ENCODE measurements around the gene MS4A18.

Gene MS4A18

DNA sequence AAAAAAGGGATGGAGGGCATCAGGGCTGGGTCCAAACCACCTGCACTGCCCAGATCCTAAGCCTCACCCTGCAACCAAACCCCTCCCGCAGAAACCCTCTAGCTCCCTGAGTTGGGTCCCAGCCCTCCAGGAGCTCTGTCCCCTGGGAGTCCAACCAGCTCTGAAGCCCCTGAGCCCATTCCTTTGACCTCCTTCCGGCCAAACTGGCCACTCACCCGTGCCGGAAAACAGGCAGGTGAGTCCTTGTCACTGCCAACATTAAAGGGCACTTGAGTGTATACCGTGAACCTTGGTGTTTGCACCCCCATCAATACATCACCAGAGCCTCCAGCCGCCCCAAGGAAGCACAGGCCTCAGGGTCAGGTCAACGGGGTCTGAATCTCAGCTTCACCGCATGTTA, 43.7 kb downstream of the MS4A18 start:
- DNase-seq: no peak

DNA sequence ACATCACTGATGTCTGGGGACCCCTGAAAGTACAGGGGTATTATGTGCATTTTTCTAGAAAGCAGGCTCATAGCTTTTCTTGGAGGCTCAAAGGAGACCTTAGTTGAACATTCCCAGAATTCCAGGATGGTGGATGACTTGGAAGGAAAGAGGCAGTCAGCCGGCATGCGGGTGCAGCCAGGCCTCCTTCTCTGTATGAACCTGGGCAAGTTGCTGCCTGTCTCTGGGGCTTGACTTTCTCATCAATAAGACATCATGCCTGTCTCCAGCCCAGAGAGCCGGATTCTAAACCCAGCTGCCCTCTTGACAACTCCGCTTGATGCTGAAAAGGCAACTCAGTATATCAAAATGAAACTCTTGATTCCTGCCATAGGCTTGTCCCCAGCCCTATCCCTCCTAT, 44.8 kb downstream of the MS4A18 start:
- no peak for DNase-seq

DNA sequence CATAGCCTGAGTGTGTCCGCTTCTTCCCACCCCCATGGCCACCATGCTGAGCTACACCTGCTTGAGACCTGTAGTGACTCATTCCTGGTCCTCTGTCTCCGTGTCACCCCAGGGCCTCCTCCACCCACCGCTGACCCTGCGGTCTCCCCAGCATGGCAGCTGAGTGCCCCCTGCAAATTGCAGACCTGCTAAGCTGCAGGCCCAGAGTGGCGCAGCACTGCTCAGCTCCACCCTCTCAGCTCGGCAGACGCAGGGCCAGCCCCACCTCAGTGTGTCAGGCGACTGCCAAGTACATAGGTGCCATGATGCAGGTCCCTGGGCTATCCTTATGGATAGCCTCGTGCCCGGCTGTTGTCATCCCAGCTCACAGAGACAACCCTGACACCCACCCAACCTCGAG, 45.3 kb downstream of the MS4A18 start:
- no peak for DNase-seq

DNA sequence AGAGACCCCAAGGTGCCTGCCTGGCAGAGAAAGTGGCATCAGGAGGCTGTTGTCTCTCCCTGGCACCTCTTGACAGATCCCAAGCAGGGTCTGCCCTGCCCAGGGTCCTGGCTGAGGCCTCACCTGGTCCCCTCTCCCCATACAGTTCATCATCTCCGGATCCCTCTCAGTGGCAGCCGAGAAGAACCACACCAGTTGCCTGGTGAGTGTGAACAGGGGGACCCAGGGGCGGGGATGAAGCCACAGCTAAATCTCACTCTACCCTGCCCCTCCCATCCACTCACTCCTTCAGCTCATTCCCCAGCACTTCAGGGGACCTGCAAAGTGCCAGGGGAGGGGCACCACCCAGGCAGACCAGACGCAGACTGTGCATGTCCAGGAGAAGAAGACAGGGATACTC, 46.6 kb downstream of the MS4A18 start:
- DNase-seq: no peak

DNA sequence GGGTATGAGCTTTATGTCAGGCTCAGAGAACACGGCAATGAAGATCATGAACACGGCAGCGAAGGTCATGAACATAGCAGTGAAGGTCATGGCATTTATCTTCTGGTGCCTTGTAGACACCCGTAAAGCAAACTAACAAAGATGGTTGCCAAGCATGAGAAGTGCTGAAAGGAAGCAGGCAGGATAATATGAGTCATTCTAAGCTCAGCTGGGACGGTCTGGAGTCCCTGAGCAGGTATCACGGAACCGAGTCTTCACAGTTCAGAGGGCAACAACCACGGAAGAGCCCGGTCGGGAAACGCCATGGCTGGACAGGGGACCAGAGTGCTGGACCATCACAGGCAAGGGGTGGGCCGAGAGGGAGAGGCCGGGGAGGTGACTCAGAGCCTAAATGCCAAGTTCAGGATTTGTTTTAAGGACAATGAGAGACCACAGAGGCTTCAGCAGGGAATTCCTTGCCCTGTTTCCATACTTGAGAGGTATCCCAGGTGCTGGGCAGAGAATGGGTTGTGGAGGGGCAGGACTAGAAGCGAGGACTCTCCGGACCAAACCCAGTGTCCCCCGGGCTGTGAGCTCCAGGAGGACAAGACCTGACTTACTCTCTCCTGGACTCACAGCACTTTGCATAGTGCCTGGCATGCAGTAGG, 47.5 kb downstream of the MS4A18 start:
- no peak for DNase-seq

DNA sequence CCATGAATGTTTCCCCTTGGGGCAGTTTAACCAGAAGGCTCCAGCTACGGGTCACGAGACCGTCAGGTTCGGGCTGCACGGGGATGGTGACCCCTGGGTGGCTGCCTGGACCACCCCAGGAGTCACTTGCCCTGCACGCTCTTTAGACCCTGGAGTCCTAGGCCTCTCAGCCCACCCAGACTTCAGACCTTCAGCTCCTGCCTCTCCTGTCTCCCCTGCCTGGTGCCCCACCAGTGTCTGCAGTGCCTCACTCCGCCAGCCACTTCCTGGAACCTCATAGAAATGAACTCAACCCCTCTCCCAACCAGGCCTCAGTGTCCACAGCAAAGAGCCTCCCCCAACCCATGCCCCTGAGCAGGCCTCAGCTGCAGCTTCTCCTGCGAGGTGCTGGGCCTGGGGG, 48.1 kb downstream of the MS4A18 start:
- DNase-seq: no peak

DNA sequence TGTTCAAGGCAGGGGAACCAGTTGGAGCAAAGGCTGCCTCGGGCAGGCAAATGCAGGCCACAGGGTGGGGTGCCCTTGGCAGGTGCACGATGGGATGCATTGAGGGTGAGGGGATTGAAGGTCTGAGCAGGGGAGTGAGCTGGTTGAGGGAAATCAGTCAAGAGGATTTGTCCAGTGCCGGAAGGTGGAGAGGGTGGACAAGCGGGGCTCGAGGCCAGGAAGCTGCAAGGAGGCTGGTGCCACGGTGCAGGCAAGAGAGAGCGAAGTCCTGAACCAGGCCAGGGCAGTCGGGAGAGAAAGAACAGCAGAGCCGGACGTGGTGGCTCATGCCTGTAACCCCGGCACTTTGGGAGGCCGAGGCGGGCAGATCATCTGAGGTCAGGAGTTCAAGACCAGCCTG, 50.2 kb downstream of the MS4A18 start:
- no peak for DNase-seq

DNA sequence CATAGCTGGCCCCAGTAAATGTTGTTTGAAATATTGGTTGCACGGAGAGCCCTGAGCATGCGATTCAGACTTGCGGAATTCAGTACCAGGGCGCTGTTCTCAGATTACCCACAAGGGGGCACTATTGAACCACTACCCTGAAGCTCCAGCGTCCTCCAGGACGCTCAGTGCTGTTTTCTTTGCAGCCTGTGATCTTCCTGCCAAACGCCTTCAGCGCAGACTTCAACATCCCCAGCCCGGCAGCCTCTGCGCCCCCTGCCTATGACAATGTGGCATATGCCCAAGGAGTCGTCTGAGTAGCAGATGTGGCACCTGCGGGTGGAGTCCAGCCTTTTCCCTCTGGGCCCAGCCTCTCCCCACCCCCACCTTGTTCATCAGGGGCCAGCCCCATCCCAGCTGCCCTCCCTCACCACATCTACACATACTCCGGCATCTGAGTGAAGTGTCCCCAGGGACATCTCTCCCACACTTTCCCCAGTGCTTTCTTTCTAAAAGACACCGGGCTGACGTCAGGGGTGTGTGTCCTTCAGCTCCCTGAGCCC, 51.0 kb downstream of the MS4A18 start:
- peak; percentile 83 to 90 (median 86) for DNase-seq

DNA sequence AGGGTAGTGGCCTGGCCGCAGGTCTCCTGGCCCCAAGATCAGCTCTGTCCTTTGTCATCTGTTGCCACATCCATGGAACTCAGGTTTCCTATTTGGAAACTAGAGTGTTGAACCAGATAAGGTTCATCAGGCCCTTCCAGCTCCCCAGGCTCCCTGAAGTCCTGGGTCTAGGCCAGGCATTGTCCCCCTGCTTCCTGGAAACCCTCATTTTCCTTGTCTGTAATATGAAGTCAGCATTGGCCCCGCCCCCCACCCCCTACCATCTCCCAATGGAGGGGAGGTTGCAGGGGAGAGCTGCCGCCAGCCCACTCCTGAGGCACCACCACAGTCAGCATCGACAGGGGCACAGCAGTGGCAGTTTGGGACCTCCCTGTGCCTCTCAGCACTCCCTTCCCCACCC, 51.6 kb downstream of the MS4A18 start:
- no peak for DNase-seq

DNA sequence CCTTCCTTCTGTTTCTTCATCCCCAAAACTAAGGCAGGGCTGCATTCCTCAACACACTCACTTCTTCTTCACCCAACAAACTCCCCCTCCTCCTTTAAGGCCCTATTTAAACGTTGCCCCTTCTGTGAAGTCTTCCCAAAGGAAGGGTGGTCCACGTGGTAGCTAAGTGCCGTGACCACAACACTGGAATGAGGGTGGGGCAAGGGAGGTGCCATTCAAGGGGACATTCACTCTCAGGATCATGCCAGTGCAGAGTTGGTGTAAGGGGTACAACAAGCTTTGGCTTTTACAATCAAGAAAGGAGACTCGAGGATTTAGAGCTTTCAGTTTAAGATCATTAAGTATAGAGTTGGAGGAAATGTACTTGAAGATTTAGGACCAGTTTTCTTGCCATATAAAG, 52.6 kb downstream of the MS4A18 start:
- no peak for DNase-seq

DNA sequence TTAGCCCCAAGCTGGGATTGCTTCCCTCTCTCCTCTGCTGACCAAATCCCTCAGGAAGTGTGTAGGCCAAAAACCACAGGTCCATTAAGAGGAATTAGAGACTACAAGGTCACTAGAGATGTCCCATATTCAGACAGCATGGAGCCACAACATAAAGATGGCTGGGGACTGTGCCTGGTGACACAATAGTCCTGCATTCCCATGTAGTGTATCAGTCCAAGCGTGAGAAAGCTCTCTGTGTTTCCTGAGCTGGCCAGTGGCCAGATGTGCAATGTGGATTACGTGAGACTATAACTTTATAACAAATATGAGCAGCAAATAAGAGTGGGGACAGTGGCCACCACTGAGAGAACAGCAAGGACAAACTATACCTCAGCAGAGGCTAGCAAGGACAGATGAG, 53.1 kb downstream of the MS4A18 start:
- no peak for DNase-seq

DNA sequence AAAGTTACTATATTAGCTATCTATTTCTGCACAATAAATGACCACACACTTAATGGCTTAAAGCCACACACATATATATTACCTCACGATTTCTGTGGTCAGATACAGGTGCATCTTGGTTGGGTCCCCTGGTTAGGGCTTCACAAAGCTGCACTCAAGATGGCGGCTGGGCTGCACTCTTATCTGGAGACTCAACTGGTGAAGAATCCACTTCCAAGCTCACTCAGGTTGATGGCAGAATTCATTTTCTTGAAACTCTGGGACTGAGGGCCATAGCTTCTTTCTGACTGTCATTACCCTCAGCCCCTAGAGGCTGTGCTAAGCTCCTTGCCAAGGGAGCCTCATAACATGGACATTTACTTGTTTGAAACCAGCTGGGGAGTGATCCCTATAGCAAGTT, 55.5 kb downstream of the MS4A18 start:
- no peak for DNase-seq

DNA sequence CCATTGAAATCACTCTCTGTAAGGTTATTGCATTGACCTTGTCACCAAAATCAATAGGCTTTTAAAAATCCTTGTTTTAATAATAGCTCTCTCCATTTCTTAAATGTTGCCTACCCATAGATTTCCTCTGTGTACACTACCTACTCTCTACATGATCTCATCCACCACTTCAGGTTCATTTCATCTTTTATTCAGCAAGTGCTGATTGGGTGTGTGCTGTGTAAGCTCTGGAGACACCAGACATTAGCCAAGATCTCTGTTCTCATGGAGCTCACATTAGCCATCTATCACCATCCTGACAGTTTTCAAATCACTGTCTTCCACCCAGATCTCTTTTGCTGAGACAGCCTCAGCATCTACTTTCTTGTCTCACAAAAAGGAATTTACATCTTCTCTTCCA, 56.3 kb downstream of the MS4A18 start:
- no peak for DNase-seq

DNA sequence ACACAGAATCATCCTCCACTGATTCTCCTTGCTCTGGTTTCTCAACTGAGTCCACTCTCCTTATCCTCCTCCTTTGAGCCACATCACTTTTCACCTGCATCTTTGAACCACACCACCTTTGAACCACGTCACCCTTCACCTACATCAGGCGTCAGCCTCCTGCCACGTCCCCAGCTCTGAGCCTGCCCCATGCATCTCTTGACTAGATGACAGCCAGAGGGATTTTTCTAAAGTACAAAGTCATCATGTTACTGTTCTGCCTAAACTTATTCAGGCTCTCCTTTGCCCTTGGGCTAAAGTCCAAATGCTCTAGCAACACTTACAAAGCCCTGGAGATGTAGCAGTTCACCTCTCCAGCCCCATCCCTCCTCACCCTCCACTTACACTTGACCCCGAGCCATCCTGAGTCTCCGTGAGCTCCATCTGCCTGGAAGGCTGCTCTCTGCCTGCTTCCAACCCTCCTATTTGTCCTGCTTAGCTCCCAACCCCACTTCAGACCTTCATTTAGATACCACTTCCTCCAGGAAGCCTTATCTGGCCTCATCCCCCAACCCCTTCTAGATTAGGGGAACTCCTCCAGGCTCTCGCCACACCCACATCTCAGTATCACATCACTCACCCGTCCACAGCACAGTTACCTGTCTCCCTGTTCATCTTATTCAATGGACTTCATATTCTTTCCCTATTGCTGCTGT, 56.9 kb downstream of the MS4A18 start:
- no peak for DNase-seq

DNA sequence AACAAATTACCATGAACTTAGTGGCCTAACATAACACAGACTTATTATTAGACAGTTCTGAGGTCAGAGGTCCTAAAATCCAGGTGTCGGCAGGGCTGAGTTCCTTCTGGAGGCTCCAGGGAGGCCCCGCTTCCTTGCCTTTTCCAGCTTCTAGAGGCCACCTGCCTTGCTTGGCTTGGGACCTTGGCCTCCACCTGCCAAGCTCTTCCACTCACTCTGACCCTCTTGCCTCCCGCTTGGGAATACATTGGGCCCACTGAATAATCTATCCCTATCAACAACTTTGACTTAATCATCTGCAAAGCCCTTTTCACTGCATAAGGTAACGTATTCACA, 57.4 kb downstream of the MS4A18 start:
- DNase-seq: no peak

DNA sequence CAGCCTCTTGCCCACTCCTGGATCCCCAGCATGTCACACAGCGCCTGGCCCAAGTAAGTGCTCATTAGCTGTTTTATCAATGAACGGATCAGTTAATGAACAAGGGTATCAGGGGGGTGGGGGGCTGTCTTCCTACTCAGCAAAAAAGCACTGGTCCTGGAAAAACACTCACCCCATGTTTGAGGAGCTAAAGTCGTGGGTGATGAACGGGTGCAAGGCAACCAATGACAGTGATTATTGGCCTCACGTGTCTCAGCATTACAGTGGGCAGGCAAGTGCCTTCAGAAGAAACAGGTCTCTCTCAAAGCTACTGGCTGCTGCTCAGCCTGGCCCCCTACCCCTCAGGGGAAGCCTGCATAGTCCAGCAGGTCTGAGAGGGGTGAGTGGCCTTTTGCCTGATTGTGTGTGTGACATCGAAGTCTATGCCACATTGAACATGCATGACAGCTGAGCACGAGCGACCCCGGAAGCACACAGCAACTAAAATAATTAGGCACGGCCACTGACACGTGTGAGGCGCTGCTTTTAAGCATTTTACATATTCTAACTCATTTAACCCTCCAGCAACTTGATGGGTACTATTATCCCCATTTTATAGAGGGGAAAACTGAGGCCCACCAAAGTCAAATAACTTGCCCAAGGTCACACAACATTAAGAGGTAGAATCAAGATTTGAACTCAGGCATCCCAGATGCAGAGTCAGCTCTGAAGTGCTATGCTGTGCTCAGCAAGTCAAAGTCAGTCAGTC, 58.0 kb downstream of the MS4A18 start:
- DNase-seq: no peak

DNA sequence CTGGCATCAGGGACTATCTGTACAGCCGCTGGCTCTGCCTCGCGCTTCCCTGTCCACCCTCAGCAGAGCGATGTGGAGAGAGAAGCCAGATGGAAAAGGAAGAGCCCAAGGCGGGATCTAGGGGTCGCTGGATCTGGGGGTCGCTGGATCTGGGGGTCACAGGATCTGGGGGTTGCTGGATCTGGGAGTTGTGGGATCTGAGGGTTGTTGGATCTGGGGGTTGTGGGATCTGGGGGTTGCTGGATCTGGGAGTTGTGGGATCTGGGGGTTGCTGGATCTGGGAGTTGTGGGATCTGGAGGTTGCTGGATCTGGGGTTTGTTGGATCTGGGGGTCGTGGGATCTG, 58.6 kb downstream of the MS4A18 start:
- DNase-seq: no peak

DNA sequence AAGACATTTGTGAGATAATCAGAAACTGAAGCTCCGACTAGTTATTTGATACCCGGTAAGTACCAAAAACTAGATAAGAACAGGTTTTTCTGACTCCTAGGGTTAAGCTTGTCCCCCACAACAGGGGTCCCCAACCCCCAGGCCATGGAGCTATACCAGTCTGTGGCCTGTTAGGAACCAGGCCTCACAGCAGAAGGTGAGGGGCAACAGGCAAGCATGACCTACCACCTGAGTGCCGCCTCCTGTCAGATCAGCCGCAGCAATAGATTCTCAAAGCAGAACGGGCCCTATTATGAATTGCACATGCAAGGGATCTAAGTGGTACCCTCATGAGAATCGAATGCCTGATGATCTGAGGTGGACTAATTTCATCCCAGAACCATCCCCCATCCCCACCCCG, 59.4 kb downstream of the MS4A18 start:
- DNase-seq: no peak

DNA sequence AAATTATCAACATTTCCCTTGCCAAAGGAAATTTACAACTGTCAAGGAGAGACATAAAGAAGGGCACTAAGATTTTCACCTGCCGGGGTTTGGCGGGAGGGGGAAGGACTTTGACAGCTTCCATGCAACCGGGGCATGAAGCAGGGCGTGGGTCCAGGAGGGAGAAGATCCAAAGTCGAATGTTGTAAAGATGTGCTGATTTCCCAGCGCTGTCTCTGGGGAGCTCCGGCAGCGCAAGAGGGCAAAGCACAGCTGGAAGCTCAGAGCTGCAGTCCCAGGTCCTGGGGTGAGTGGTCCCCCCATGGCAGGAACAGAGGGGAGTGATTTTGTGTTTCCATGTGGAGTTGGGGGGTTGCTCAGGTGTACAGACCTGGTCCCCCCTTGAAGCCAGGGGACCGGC, 60.6 kb downstream of the MS4A18 start, which contains the start of gene MS4A10:
MS4A10 (plus strand) TSS at position 198 of the 400 bp plus-strand sequence. CDS start 5,003 bp downstream, outside the sequence.
- DNase-seq: no peak

DNA sequence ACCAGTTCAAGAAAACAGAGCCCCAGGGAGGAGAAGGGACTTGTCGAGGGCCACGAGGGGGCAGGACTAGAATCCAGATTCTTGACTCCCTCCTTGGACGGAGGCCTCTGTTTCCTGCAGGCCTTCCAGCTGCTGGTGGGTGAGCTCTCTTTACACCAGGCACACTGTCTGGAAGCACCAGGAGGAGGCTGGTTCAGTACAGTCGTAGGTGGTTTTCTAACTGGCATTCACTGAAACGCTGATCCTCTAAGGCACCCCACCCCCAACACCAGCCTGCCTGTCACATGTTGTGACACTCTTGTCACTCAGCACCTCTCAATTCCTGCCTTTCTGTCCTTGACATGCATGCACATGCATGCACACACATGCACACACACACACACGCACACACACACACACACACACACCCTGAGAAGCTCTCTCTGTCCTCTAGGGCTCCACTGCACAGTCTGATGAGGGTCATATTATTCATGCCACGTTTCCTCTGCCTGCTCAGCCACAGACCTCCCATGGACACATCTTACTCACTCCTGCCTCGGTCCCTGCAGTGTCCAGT, 61.4 kb downstream of the MS4A18 start:
- no peak for DNase-seq

DNA sequence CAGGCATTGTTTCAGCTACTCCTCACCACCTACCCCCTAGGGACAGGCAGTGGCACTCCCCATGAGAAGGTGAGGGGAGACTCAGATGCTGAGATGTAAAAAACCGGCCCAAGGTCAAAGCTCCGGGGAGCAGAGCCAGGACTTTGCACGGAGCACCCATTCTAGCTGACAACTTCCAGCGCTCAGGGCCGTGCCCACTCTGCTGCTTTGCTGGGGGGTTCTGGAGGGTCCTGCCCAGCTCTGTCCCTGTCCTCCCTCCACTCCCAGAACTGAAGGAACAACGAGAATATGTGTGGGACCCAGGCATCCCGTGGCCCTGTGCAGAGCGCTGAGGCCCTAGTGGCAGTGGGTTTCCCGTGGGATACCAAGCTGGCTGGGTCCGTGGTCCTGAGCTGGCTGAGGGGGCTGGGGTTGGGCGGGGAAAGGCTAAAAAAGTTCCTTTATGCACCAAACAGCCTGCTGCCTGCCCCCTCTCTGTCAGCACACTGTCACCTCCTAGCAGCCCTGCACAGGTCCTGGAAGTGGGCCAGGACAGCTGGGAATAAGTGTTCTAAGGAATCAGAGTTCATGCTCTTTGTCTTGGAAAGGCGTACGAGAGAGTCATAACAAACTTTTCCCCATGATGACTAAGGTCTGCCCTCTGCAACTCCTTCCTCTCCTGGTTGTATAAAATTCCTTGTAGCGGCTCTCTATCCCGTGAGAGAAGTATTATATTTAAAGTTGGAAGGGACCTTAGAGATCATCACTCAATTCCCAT, 62.5 kb downstream of the MS4A18 start:
- DNase-seq: no peak

DNA sequence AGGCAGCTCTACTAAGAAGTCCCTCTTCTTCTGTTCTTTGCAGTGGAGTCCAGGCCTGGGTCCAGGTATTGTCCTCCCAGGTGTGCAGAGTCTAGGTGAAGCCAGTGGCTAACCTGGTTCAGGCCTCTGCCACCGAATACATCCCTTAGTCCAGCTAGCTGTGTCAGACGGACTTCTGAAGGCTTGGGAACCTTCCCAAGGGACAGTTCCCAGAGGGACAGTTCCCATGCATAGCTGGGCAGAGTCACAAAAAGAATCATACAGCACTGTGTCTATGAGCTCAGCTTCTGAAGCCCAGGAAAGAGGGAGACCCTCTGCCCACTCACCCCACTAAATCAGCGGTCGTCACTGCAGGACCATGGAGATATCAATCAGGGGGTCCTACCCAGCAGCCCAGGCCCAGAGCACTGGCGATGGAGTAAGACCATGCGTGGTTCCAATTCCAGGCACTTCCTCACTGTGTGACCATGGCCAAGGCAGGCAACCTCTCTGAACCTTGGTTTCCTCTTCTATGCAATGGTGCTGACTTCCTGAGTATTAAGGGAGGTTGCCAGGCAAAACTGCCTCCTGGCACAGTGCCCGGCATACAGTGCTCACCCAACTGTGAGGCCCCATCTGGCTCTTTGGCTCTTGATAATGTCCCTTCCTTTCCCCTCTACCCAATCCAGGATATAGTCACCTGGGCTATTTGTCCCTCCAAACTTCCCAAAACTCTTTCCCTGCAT, 64.0 kb downstream of the MS4A18 start:
- no peak for DNase-seq

Data from suppressor macrophage treated with lipopolysaccharide for 1 hour (primary cell).